ENCODE results near the gene NRCAM.

NRCAM gene

GRCh38 chr7:108204281-108204796 lies 251.9 kb downstream of the NRCAM start:
- in situ Hi-C loops (cut with MboI; ENCODE audit: low pct_unique_long_range_greater_than_20kb, low sequenced_read_pairs), result no loop called here
- no peak for DNase-seq

GRCh38 chr7:108203537-108203936 lies 252.7 kb downstream of the NRCAM start:
- peak; percentile 51 for DNase-seq
- in situ Hi-C loops (cut with MboI; ENCODE audit: low pct_unique_long_range_greater_than_20kb, low sequenced_read_pairs), result no loop called here

- no peak for DNase-seq
- in situ Hi-C loops (cut with MboI; ENCODE audit: low pct_unique_long_range_greater_than_20kb, low sequenced_read_pairs), result no loop called here
These were observed 253.5 kb downstream of the NRCAM start for GRCh38 chr7:108202743-108203142.

GRCh38 chr7:108201766-108202165 lies 254.5 kb downstream of the NRCAM start:
- in situ Hi-C loops (cut with MboI; ENCODE audit: low pct_unique_long_range_greater_than_20kb, low sequenced_read_pairs), result no loop called here
- no peak for DNase-seq

- DNase-seq, result no peak
These were observed 255.9 kb downstream of the NRCAM start for GRCh38 chr7:108200326-108200725.

GRCh38 chr7:108197371-108198091 lies 258.7 kb downstream of the NRCAM start:
- DNase-seq, result no peak
- in situ Hi-C loops (cut with MboI; ENCODE audit: low pct_unique_long_range_greater_than_20kb, low sequenced_read_pairs), result loop anchor here (25.0 kb wide), 1 partner anchor 265 kb away; the partner anchor contains the start of gene NRCAM

More at GRCh38 chr7:108200326-108200725, 255.9 kb downstream of the NRCAM start:
- in situ Hi-C loops (cut with MboI; ENCODE audit: low pct_unique_long_range_greater_than_20kb, low sequenced_read_pairs), result no loop called here

GRCh38 chr7:108196004-108196403 lies 260.2 kb downstream of the NRCAM start:
- no peak for DNase-seq
- in situ Hi-C loops (cut with MboI; ENCODE audit: low pct_unique_long_range_greater_than_20kb, low sequenced_read_pairs), result loop anchor here (25.0 kb wide), 1 partner anchor 266 kb away; the partner anchor contains the start of gene NRCAM

GRCh38 chr7:108193594-108194498 lies 262.4 kb downstream of the NRCAM start:
- in situ Hi-C loops (cut with MboI; ENCODE audit: low pct_unique_long_range_greater_than_20kb, low sequenced_read_pairs), result loop anchor here (25.0 kb wide), 1 partner anchor 268 kb away; the partner anchor contains the start of gene NRCAM
- DNase-seq, result no peak

GRCh38 chr7:108190891-108191290 lies 265.3 kb downstream of the NRCAM start:
- DNase-seq, result no peak
- in situ Hi-C loops (cut with MboI; ENCODE audit: low pct_unique_long_range_greater_than_20kb, low sequenced_read_pairs), result loop anchor here (25.0 kb wide), 1 partner anchor 271 kb away; the partner anchor contains the start of gene NRCAM

- no peak for DNase-seq
- in situ Hi-C loops (cut with MboI; ENCODE audit: low pct_unique_long_range_greater_than_20kb, low sequenced_read_pairs), result loop anchor here (25.0 kb wide), 1 partner anchor 272 kb away; the partner anchor contains the start of gene NRCAM
These were observed 266.4 kb downstream of the NRCAM start for GRCh38 chr7:108189733-108190388.

- DNase-seq, result no peak
- in situ Hi-C loops (cut with MboI; ENCODE audit: low pct_unique_long_range_greater_than_20kb, low sequenced_read_pairs), result loop anchor here (25.0 kb wide), 1 partner anchor 274 kb away; the partner anchor contains the start of gene NRCAM
These were observed 267.5 kb downstream of the NRCAM start for GRCh38 chr7:108188724-108189123.

- in situ Hi-C loops (cut with MboI; ENCODE audit: low pct_unique_long_range_greater_than_20kb, low sequenced_read_pairs), result loop anchor here (25.0 kb wide), 1 partner anchor 281 kb away; the partner anchor contains the start of gene NRCAM
- peak; percentile 84 for DNase-seq
These were observed 274.9 kb downstream of the NRCAM start for GRCh38 chr7:108181073-108181985.

GRCh38 chr7:108178398-108178797 lies 277.8 kb downstream of the NRCAM start:
- in situ Hi-C loops (cut with MboI; ENCODE audit: low pct_unique_long_range_greater_than_20kb, low sequenced_read_pairs), result loop anchor here (25.0 kb wide), 1 partner anchor 284 kb away; the partner anchor contains the start of gene NRCAM
- no peak for DNase-seq

GRCh38 chr7:108171164-108171563 lies 285.1 kb downstream of the NRCAM start:
- in situ Hi-C loops (cut with MboI; ENCODE audit: low pct_unique_long_range_greater_than_20kb, low sequenced_read_pairs), result no loop called here
- no peak for DNase-seq

GRCh38 chr7:108170251-108170650 lies 286.0 kb downstream of the NRCAM start:
- in situ Hi-C loops (cut with MboI; ENCODE audit: low pct_unique_long_range_greater_than_20kb, low sequenced_read_pairs), result no loop called here

GRCh38 chr7:108167460-108167859 lies 288.8 kb downstream of the NRCAM start:
- in situ Hi-C loops (cut with MboI; ENCODE audit: low pct_unique_long_range_greater_than_20kb, low sequenced_read_pairs), result no loop called here
- DNase-seq, result no peak

More at GRCh38 chr7:108170251-108170650, 286.0 kb downstream of the NRCAM start:
- no peak for DNase-seq

- no peak for DNase-seq
These were observed 289.5 kb downstream of the NRCAM start for GRCh38 chr7:108166687-108167086.

GRCh38 chr7:108165723-108166122 lies 290.5 kb downstream of the NRCAM start:
- in situ Hi-C loops (cut with MboI; ENCODE audit: low pct_unique_long_range_greater_than_20kb, low sequenced_read_pairs), result no loop called here
- no peak for DNase-seq

More at GRCh38 chr7:108166687-108167086, 289.5 kb downstream of the NRCAM start:
- in situ Hi-C loops (cut with MboI; ENCODE audit: low pct_unique_long_range_greater_than_20kb, low sequenced_read_pairs), result no loop called here
